Measurements from ENCODE around the gene PER1.

DNA sequence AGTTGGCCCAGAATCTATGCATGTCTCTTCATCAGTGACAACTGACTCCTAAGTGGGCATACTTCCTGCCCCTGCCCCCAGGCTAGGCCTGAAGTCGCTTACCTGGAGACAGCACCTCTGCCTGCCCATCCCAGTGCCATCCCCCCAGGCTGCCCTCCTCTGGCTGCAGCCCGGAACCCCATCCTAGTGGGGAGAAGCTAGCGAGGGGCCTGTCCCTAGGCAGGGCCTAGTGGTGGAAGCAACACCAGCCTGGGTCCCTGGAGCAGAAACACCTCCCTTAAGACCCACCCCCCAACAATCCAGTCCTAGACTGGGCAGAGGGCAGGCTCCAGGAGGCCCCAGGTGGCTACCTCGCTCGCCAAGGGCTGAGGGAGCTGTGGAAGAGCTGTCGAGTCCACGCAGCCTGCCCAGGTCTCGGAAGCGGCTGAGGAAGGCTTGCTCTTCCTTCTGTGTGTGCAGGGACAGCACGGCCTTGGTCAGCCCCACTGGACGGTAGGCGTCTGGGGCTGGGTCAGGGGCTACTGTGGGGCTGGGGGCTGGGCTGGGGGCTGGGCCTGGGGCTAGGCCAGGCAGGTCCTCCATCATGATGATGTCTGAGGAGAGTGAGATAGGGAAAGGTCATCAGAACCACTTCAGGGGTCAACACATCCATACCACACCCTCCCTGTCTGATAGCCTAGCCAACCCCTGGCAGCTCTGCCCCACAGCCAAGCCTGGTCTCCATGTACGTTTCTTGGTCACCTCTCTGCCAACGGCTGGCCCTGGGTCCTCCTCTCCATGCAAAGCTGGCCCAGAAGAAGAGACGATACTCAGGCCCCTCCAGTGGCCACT, 7.6 kb downstream of the PER1 start:
- TF ChIP-seq, protein P1, sequence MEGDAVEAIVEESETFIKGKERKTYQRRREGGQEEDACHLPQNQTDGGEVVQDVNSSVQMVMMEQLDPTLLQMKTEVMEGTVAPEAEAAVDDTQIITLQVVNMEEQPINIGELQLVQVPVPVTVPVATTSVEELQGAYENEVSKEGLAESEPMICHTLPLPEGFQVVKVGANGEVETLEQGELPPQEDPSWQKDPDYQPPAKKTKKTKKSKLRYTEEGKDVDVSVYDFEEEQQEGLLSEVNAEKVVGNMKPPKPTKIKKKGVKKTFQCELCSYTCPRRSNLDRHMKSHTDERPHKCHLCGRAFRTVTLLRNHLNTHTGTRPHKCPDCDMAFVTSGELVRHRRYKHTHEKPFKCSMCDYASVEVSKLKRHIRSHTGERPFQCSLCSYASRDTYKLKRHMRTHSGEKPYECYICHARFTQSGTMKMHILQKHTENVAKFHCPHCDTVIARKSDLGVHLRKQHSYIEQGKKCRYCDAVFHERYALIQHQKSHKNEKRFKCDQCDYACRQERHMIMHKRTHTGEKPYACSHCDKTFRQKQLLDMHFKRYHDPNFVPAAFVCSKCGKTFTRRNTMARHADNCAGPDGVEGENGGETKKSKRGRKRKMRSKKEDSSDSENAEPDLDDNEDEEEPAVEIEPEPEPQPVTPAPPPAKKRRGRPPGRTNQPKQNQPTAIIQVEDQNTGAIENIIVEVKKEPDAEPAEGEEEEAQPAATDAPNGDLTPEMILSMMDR (IDR thresholded peaks at IDR 0.05): no peak
- TF ChIP-seq POLR2A (IDR thresholded peaks at IDR 0.05): no peak

Measured in body of pancreas (tissue), 4 donors.